Fibroblast of lung (primary cell): ENCODE measurements around the gene DNAH8.

ENCODE experiments used
- EZH2 ChIP-seq: IDR thresholded peaks from 2 replicates; pipeline ENCODE4 v1.5.1; 2012; ENCODE audit warnings: low read length, control low read depth, mild to moderate bottlenecking; ENCODE audit errors: missing control alignments
- TF ChIP-seq, protein P1 (sequence below), 2 donors: IDR thresholded peaks in 1 of 2; conservative IDR thresholded peaks in 1 of 2; 1 replicate in 1 of 2; 2 replicates in 1 of 2; pipeline ENCODE4 v1.5.1; 2011 to 2012; ENCODE audit warnings: low read length in 2 of 2, control low read depth in 1 of 2, inconsistent platforms in 1 of 2, low read depth in 1 of 2, mild to moderate bottlenecking in 1 of 2

DNA sequence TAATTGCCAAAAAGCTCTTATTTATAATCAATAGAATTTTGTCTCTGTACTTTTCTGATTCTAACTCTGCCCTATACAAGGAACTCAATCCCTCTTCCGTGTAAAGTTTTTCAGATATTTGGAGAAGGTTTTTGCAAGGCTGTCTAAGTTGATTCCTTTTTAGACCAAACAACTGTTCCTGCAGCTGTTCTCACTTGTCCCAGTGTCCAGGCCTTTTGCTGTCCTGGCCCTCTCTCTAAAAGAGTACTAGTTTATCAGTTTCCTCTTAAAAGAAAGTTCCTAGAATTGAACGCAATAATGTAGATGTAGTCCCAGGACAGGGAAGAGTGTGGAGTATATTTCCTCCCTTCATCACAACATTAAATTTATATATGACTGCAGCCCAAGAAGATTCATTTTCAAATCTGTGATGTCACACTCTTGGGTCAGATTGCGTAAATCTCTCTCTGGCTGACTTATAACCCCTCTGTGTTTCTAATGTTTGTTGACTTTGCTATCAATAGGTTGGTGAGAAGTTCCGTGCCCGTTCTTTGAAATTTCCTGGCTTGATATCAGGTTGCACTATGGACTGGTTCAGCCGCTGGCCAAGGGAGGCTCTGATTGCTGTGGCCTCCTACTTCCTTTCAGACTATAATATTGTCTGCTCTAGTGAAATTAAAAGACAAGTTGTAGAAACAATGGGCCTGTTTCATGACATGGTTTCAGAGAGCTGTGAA lies 194.1 kb downstream of the DNAH8 start:
- TF ChIP-seq EZH2 = no peak
- TF ChIP-seq, protein P1, sequence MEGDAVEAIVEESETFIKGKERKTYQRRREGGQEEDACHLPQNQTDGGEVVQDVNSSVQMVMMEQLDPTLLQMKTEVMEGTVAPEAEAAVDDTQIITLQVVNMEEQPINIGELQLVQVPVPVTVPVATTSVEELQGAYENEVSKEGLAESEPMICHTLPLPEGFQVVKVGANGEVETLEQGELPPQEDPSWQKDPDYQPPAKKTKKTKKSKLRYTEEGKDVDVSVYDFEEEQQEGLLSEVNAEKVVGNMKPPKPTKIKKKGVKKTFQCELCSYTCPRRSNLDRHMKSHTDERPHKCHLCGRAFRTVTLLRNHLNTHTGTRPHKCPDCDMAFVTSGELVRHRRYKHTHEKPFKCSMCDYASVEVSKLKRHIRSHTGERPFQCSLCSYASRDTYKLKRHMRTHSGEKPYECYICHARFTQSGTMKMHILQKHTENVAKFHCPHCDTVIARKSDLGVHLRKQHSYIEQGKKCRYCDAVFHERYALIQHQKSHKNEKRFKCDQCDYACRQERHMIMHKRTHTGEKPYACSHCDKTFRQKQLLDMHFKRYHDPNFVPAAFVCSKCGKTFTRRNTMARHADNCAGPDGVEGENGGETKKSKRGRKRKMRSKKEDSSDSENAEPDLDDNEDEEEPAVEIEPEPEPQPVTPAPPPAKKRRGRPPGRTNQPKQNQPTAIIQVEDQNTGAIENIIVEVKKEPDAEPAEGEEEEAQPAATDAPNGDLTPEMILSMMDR (conservative IDR thresholded peaks at IDR 0.05 in 1 of 2, IDR thresholded peaks at IDR 0.05 in 1 of 2; ENCODE audit: low read depth in 1 of 2, low read length in 2 of 2) = no peak
